Effector memory CD8-positive, alpha-beta T cell (primary cell): ENCODE results near the gene PHTF2.

ENCODE experiments used
- ATAC-seq: fragments of 150-1000 bp; cut with Tn5 transposase; replicated peaks from 2 replicates; pipeline ENCODE4 v1.10.0; 2021; ENCODE audit warnings: mild to moderate bottlenecking, moderate library complexity
- DNase-seq, 3 experiments: peaks; one replicate each; pipeline ENCODE4 v3.0.0; 2021
- H3K27ac Mint-ChIP-seq, 2 donors: one replicate each; pipeline ENCODE4 v1.8.0; 2022; ENCODE audit warnings: mild to moderate bottlenecking in 2 of 2, mixed read lengths in 2 of 2, moderate library complexity in 2 of 2
- H3K27me3 Mint-ChIP-seq, 2 donors: one replicate each; pipeline ENCODE4 v1.8.0; 2022; ENCODE audit warnings: mixed read lengths in 2 of 2
- H3K36me3 Mint-ChIP-seq: one replicate; pipeline ENCODE4 v1.8.0; 2022; ENCODE audit warnings: mild to moderate bottlenecking, moderate library complexity, mixed read lengths; ENCODE audit not compliant: insufficient read depth
- H3K4me1 Mint-ChIP-seq, 2 donors: one replicate each; pipeline ENCODE4 v1.8.0; 2022; ENCODE audit warnings: low read depth in 2 of 2, mixed read lengths in 2 of 2
- H3K4me3 Mint-ChIP-seq, 2 donors: one replicate each; pipeline ENCODE4 v1.8.0; 2022; ENCODE audit warnings: mild to moderate bottlenecking in 2 of 2, mixed read lengths in 2 of 2, moderate library complexity in 2 of 2
- H3K9me3 Mint-ChIP-seq, 2 donors: one replicate each; pipeline ENCODE4 v1.8.0; 2022; ENCODE audit warnings: mixed read lengths in 2 of 2

Gene PHTF2

GRCh38 chr7:77879272-77879671 lies 80.7 kb downstream of the PHTF2 start:
- no peak overlapping the region for H3K27ac Mint-ChIP-seq
- no peak overlapping the region for H3K4me3 Mint-ChIP-seq
- H3K27me3 Mint-ChIP-seq = no peaks in the 10 kb centered on the region
- DNase-seq (no peak), ATAC-seq (no peak)
- H3K9me3 Mint-ChIP-seq = no peaks in the 10 kb centered on the region
- H3K4me1 Mint-ChIP-seq = peaks cover 18 to 38% of the 10 kb centered on the region in 2 donors
- peaks cover 3% of the 10 kb centered on the region for H3K36me3 Mint-ChIP-seq

GRCh38 chr7:77881871-77882270 lies 83.3 kb downstream of the PHTF2 start:
- Mint-ChIP-seq H3K4me3 (no peak overlapping the region), H3K36me3 (peaks cover 3% of the 10 kb centered on the region), H3K27me3 (no peaks in the 10 kb centered on the region), H3K9me3 (no peaks in the 10 kb centered on the region), H3K4me1 (peaks cover 24 to 43% of the 10 kb centered on the region in 2 donors), H3K27ac (no peak overlapping the region)
- ATAC-seq = no peak
- DNase-seq = no peak

GRCh38 chr7:77885155-77885554 lies 86.6 kb downstream of the PHTF2 start:
- H3K27me3 Mint-ChIP-seq = no peaks in the 10 kb centered on the region
- H3K27ac Mint-ChIP-seq = no peak overlapping the region
- H3K4me1 Mint-ChIP-seq = peaks cover 17 to 43% of the 10 kb centered on the region in 2 donors

GRCh38 chr7:77887567-77887966 lies 89.0 kb downstream of the PHTF2 start:
- Mint-ChIP-seq H3K4me3 (no peak overlapping the region), H3K27me3 (no peaks in the 10 kb centered on the region), H3K27ac (peak overlapping the region in 1 of 2 donors; percentile 41), H3K9me3 (no peaks in the 10 kb centered on the region), H3K36me3 (no peaks in the 10 kb centered on the region), H3K4me1 (peaks cover 10 to 26% of the 10 kb centered on the region in 2 donors)
- ATAC-seq (no peak), DNase-seq (no peak)

More at GRCh38 chr7:77885155-77885554, 86.6 kb downstream of the PHTF2 start:
- Mint-ChIP-seq H3K4me3 (no peak overlapping the region), H3K9me3 (no peaks in the 10 kb centered on the region), H3K36me3 (no peaks in the 10 kb centered on the region)
- no peak for DNase-seq
- ATAC-seq = no peak

- H3K36me3 Mint-ChIP-seq = no peaks in the 10 kb centered on the region
- H3K4me3 Mint-ChIP-seq = no peak overlapping the region
- no peak overlapping the region for H3K27ac Mint-ChIP-seq
- no peaks in the 10 kb centered on the region for H3K27me3 Mint-ChIP-seq
- DNase-seq = no peak
- ATAC-seq = no peak
- peaks cover 8 to 25% of the 10 kb centered on the region in 2 donors for H3K4me1 Mint-ChIP-seq
- H3K9me3 Mint-ChIP-seq = no peaks in the 10 kb centered on the region
Observed at GRCh38 chr7:77888998-77889397, 90.4 kb downstream of the PHTF2 start.

- DNase-seq (no peak), ATAC-seq (no peak)
- H3K4me1 Mint-ChIP-seq = peaks cover 0 to 11% of the 10 kb centered on the region in 2 donors
- no peaks in the 10 kb centered on the region for H3K36me3 Mint-ChIP-seq
- no peaks in the 10 kb centered on the region for H3K27me3 Mint-ChIP-seq
- H3K4me3 Mint-ChIP-seq = no peak overlapping the region
- no peaks in the 10 kb centered on the region for H3K9me3 Mint-ChIP-seq
- no peak overlapping the region for H3K27ac Mint-ChIP-seq
Observed at GRCh38 chr7:77893813-77894212, 95.2 kb downstream of the PHTF2 start.

- no peak overlapping the region for H3K27ac Mint-ChIP-seq
- H3K36me3 Mint-ChIP-seq = no peaks in the 10 kb centered on the region
- H3K27me3 Mint-ChIP-seq = no peaks in the 10 kb centered on the region
- DNase-seq (no peak), ATAC-seq (no peak)
- no peaks in the 10 kb centered on the region for H3K9me3 Mint-ChIP-seq
- H3K4me1 Mint-ChIP-seq = peaks cover 0 to 8% of the 10 kb centered on the region in 2 donors
- no peak overlapping the region for H3K4me3 Mint-ChIP-seq
Observed at GRCh38 chr7:77894574-77895091, 96.1 kb downstream of the PHTF2 start.

- no peaks in the 10 kb centered on the region for H3K27me3 Mint-ChIP-seq
- no peaks in the 10 kb centered on the region for H3K9me3 Mint-ChIP-seq
- peaks cover 3 to 6% of the 10 kb centered on the region in 2 donors for H3K4me1 Mint-ChIP-seq
- no peak overlapping the region for H3K4me3 Mint-ChIP-seq
- H3K36me3 Mint-ChIP-seq = no peaks in the 10 kb centered on the region
- ATAC-seq (no peak), DNase-seq (no peak)
- no peak overlapping the region for H3K27ac Mint-ChIP-seq
Observed at GRCh38 chr7:77895905-77896304, 97.3 kb downstream of the PHTF2 start.

GRCh38 chr7:77897004-77897547 lies 98.5 kb downstream of the PHTF2 start:
- peaks cover 3 to 6% of the 10 kb centered on the region in 2 donors for H3K4me1 Mint-ChIP-seq
- H3K27ac Mint-ChIP-seq = no peak overlapping the region
- no peak overlapping the region for H3K4me3 Mint-ChIP-seq

GRCh38 chr7:77899516-77899915 lies 100.9 kb downstream of the PHTF2 start:
- no peak for DNase-seq
- Mint-ChIP-seq H3K4me1 (peaks cover 0 to 7% of the 10 kb centered on the region in 2 donors), H3K4me3 (no peak overlapping the region), H3K9me3 (no peaks in the 10 kb centered on the region), H3K27ac (no peak overlapping the region), H3K36me3 (no peaks in the 10 kb centered on the region), H3K27me3 (no peaks in the 10 kb centered on the region)
- ATAC-seq = no peak

More at GRCh38 chr7:77897004-77897547, 98.5 kb downstream of the PHTF2 start:
- Mint-ChIP-seq H3K9me3 (no peaks in the 10 kb centered on the region), H3K27me3 (no peaks in the 10 kb centered on the region), H3K36me3 (no peaks in the 10 kb centered on the region)
- DNase-seq = no peak
- ATAC-seq = no peak

GRCh38 chr7:77903597-77903996 lies 105.0 kb downstream of the PHTF2 start:
- Mint-ChIP-seq H3K27me3 (no peaks in the 10 kb centered on the region), H3K4me1 (peaks cover 7% of the 10 kb centered on the region in 2 donors), H3K36me3 (no peaks in the 10 kb centered on the region), H3K4me3 (no peak overlapping the region), H3K9me3 (no peaks in the 10 kb centered on the region), H3K27ac (no peak overlapping the region)
- DNase-seq (no peak), ATAC-seq (peak; percentile 56)

- H3K27ac Mint-ChIP-seq = no peak overlapping the region
- peaks cover 2% of the 10 kb centered on the region for H3K36me3 Mint-ChIP-seq
- H3K27me3 Mint-ChIP-seq = no peaks in the 10 kb centered on the region
- H3K4me3 Mint-ChIP-seq = no peak overlapping the region
- H3K4me1 Mint-ChIP-seq = peaks cover 7% of the 10 kb centered on the region in 2 donors
- no peaks in the 10 kb centered on the region for H3K9me3 Mint-ChIP-seq
- DNase-seq (no peak), ATAC-seq (no peak)
Observed at GRCh38 chr7:77904252-77904651, 105.7 kb downstream of the PHTF2 start.

- H3K9me3 Mint-ChIP-seq = no peaks in the 10 kb centered on the region
- ATAC-seq (no peak), DNase-seq (no peak)
- no peak overlapping the region for H3K27ac Mint-ChIP-seq
- H3K36me3 Mint-ChIP-seq = peaks cover 12% of the 10 kb centered on the region
- peaks cover 4 to 10% of the 10 kb centered on the region in 2 donors for H3K4me1 Mint-ChIP-seq
- no peaks in the 10 kb centered on the region for H3K27me3 Mint-ChIP-seq
- no peak overlapping the region for H3K4me3 Mint-ChIP-seq
Observed at GRCh38 chr7:77907281-77907680, 108.7 kb downstream of the PHTF2 start.

GRCh38 chr7:77908664-77909063 lies 110.1 kb downstream of the PHTF2 start:
- no peak for ATAC-seq
- Mint-ChIP-seq H3K36me3 (peaks cover 12% of the 10 kb centered on the region), H3K4me3 (no peak overlapping the region), H3K9me3 (no peaks in the 10 kb centered on the region), H3K27me3 (no peaks in the 10 kb centered on the region), H3K4me1 (peaks cover 4 to 10% of the 10 kb centered on the region in 2 donors), H3K27ac (no peak overlapping the region)
- DNase-seq = no peak
